Bronchial epithelial cell (primary cell): ENCODE measurements around the gene AAK1. TPM values are rescaled to one million over a fixed set of nuclear protein-coding genes. Genes with fewer than 3 reads are reported as not detected.

Experiments
- DNase-seq: peaks from one replicate; pipeline ENCODE4 v3.0.0-alpha.2; 2010; ENCODE audit warnings: low read depth
- FAIRE-seq: peaks from 2 replicates; lab custom pipeline; 2011; peaks lifted over from hg19 to GRCh38; lab: Jason Lieb, UNC
- H3K27me3 ChIP-seq: 2 replicates; pipeline ENCODE4 v1.5.1; 2011; ENCODE audit warnings: low read length; ENCODE audit not compliant: control insufficient read depth, insufficient read depth
- H3K36me3 ChIP-seq: 2 replicates; pipeline ENCODE4 v1.5.1; 2011; ENCODE audit warnings: low read length; ENCODE audit not compliant: control insufficient read depth, insufficient read depth
- H3K4me3 ChIP-seq: 2 replicates; pipeline ENCODE4 v1.5.1; 2011; ENCODE audit warnings: mild to moderate bottlenecking, low read depth, low read length, control low read depth
- total RNA-seq: library from RNA; depleted of rRNA; stranded (reverse); fragments of >200 nt; gene quantifications from 2 replicates; pipeline ENCODE4 v1.2.1, GENCODE V29; 2014
- TF ChIP-seq, protein P1 (sequence below): IDR thresholded peaks from 2 replicates; pipeline ENCODE4 v1.5.1; 2011; ENCODE audit warnings: mild to moderate bottlenecking, moderate library complexity, low read length, control low read depth, inconsistent platforms; ENCODE audit not compliant: insufficient read depth, severe bottlenecking

AAK1 gene
- total RNA-seq, 1 donor from 2014 or later, result 17.9 TPM

DNA sequence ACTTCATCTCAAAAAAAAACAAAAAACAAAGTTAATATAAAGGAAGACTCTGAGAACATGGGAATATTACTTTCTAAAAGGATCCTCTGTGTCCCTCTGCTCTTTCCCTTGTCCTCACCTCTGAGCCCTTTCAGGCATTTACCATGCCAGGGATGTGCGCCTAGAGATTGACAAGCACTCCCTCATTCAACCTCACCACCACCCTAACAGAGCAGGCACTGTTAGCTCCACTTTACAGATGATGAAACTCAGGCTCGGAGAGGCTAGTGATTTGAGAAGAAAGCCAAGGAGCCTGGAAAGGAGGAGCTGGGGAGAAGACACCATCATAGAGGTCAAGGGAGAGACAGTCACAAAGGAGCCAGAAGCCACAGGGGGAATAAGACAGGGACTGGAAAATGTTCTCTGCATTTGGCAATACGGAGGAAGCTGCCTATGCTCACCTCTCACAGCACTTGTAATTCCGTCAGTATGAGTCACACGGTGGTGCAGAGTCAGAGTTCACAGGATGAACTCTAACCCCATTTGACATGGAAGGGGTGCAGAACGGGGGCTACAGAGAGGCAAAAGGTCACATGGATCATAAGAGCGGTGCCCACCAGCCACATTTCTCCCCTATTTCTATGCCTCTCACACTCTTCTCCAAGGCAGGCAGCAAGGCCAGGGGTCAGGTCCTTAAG, 104.5 kb downstream of the AAK1 start:
- Histone ChIP-seq H3K36me3 (peaks cover 8% of the 10 kb centered on the region), H3K4me3 (no peak overlapping the region), H3K27me3 (no peaks in the 10 kb centered on the region)
- TF ChIP-seq, protein P1, sequence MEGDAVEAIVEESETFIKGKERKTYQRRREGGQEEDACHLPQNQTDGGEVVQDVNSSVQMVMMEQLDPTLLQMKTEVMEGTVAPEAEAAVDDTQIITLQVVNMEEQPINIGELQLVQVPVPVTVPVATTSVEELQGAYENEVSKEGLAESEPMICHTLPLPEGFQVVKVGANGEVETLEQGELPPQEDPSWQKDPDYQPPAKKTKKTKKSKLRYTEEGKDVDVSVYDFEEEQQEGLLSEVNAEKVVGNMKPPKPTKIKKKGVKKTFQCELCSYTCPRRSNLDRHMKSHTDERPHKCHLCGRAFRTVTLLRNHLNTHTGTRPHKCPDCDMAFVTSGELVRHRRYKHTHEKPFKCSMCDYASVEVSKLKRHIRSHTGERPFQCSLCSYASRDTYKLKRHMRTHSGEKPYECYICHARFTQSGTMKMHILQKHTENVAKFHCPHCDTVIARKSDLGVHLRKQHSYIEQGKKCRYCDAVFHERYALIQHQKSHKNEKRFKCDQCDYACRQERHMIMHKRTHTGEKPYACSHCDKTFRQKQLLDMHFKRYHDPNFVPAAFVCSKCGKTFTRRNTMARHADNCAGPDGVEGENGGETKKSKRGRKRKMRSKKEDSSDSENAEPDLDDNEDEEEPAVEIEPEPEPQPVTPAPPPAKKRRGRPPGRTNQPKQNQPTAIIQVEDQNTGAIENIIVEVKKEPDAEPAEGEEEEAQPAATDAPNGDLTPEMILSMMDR, result no peak
- peak; percentile 58 for DNase-seq
- no peak for FAIRE-seq

GRCh38 chr2:69538249-69538648, 105.3 kb downstream of the AAK1 start:
- TF ChIP-seq, protein P1, result no peak
- H3K27me3 ChIP-seq, result no peaks in the 10 kb centered on the region
- H3K4me3 ChIP-seq, result no peak overlapping the region
- no peak for DNase-seq
- H3K36me3 ChIP-seq, result peaks cover 5% of the 10 kb centered on the region
- no peak for FAIRE-seq

- Histone ChIP-seq H3K27me3 (no peaks in the 10 kb centered on the region), H3K4me3 (no peak overlapping the region), H3K36me3 (peaks cover 6% of the 10 kb centered on the region)
- DNase-seq, result no peak
- FAIRE-seq, result no peak
- TF ChIP-seq, protein P1, result no peak
These were observed 107.7 kb downstream of the AAK1 start for GRCh38 chr2:69535817-69536241.

DNA sequence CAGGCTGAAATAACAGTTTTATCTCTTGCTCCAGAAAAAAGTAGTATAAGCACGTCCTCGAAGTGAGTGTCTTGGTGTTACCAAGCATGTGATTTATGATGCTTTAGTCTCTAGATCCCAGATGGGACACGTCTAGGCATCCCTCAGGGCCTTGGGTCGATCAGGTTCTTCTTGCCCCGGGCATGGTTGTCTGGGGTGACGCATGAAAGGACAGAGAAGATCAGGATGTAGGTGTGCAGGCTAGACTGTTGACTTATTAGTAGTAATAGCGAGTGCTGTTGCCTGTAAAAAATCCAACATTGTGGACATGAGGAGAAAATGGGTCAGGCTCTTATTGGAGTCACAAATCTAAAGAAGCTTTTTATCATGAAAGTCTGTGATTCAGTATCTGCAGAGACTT, 112.4 kb downstream of the AAK1 start:
- Histone ChIP-seq H3K27me3 (no peaks in the 10 kb centered on the region), H3K4me3 (no peak overlapping the region), H3K36me3 (peaks cover 8% of the 10 kb centered on the region)
- FAIRE-seq, result no peak
- no peak for DNase-seq
- TF ChIP-seq, protein P1, result no peak

DNA sequence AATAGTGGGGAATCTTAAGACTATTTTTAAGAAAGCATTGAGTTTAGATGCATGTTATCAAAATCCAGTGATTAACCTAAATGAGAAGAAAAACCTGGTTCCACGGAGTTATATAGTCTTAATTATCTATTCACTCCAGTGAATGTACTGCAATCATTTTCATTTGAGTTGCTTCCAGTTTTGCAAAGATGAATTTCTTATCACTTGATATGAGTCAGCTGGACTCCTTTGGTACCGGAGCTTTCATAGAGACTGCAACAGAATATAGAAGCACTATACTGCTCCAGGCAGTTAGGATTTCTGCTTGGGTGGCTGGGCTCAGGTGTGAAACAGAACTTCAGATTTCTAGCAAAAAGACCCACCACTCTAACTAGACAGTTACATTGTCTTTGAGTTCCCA, 114.1 kb downstream of the AAK1 start:
- DNase-seq (no peak), FAIRE-seq (no peak)
- Histone ChIP-seq H3K4me3 (no peak overlapping the region), H3K36me3 (peaks cover 13% of the 10 kb centered on the region), H3K27me3 (no peaks in the 10 kb centered on the region)
- TF ChIP-seq, protein P1, result no peak

GRCh38 chr2:69525261-69525660, 118.3 kb downstream of the AAK1 start:
- FAIRE-seq, result no peak
- peak; percentile 15 for DNase-seq
- TF ChIP-seq, protein P1, result no peak
- Histone ChIP-seq H3K36me3 (peaks cover 19% of the 10 kb centered on the region), H3K27me3 (no peaks in the 10 kb centered on the region), H3K4me3 (no peak overlapping the region)
